T-helper 1 cell treated with Interleukin-12 subunit alpha and Interleukin-12 subunit beta and Interleukin-4 antibody, amounts not matched to agents 30 ng/mL and 1 ng/mL, for 36 hours (primary cell): ENCODE results near the gene GATB. TPM values are rescaled to one million over a fixed set of nuclear protein-coding genes. Genes with fewer than 3 reads are reported as not detected.

Experiments used
- intact Hi-C: fragments of 100-400 bp; cut with micrococcal nuclease; formaldehyde crosslinking; loops from one replicate; pipeline ENCODE4 v1.15.1; 2024
- total RNA-seq: library from RNA; stranded (reverse); gene quantifications from 2 replicates; pipeline ENCODE4 v1.2.3, GENCODE V29; 2022

Gene GATB, protein sequence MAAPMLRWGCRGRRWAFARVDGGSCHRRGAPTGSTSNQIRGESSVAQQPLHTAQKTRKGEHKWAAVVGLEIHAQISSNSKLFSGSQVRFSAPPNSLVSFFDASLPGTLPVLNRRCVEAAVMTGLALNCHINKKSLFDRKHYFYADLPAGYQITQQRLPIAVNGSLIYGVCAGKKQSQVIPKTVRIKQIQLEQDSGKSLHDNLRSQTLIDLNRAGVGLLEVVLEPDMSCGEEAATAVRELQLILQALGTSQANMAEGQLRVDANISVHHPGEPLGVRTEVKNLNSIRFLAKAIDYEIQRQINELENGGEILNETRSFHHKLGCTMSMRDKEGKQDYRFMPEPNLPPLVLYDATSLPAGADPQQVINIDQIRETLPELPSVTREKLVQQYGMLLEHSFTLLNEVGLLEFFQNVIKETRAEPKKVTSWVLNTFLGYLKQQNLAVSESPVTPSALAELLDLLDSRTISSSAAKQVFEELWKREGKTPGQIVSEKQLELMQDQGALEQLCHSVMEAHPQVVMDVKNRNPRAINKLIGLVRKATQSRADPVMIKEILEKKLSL
- total RNA-seq = 15.7 and 17.7 TPM in 2 replicates

DNA sequence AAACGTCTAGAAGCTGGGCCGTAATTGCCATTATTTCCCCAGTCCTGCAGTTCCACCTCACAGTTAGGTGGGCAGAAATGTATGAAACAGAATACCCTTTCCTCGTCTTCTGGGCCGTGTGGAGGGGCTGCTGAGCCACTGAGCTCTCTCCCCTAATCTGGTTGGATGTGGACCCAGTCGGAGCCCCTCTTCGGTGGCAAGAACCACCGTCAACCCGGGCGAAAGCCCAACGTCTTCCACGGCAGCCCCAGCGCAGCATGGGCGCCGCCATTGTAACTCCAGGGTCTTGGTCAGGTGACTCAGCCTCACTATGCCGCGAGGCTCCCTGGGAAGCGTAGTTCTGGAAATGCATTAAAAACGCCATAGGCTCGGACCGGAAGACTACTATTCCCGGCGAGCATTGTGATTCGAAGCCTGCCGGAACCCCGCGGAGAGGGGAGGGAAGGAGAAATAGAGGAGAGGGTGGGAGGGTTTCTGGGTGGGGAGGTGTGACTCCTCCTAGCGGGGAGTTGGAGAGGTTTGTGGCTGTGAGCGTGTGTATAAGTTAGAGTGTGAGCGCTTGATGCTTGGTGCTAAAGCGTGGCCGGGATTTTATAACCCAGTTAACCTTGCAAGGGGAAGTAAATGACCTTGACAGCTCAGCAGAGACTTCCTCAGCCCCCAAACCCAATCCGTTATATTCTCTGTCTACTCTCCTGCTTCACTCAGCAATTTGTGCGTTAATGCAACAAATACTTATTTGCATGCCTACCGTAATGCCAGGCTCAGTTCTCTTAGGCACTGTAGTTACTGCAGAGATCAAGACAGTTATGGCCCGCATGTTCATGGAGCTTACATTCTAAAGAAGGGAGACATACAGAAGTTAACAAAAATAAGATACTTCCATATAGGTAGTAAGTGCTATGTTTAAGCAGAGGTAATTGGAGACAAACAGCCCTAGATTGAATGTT is at the start of gene GATB:
GATB (minus strand) TSS at position 296 of the 950 bp plus-strand sequence; CDS start at position 271, 25 bp downstream.
- intact Hi-C loops = loop anchor here (1.0 to 10.0 kb wide), 19 partner anchors 253 to 1584 kb away; partner anchors contain the start of genes FBXW7, FHIP1A, LRBA and MND1

- intact Hi-C loops = no loop called here
These were observed 49.7 kb upstream of the GATB start for GRCh38 chr4:151810476-151810875.

DNA sequence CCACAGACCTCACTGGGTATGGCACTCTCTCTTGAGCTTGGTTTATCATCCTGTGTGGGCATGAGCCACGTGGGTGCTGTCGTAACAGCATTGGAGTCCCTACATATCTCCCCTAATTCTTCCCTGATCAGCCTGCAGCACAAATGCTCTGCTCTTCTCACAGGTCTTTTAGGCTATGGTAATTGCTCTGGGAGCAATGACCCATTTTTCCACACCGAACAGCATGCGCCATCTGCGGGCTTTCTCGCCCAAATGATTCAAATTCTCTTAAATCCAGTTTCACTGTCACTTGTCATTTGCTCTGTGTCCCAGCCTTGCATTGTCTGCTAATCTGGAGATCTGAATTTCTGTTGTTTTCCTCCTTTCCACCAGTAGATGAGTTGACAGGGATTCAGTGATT is 48.9 kb upstream of the GATB start:
- intact Hi-C loops = no loop called here

DNA sequence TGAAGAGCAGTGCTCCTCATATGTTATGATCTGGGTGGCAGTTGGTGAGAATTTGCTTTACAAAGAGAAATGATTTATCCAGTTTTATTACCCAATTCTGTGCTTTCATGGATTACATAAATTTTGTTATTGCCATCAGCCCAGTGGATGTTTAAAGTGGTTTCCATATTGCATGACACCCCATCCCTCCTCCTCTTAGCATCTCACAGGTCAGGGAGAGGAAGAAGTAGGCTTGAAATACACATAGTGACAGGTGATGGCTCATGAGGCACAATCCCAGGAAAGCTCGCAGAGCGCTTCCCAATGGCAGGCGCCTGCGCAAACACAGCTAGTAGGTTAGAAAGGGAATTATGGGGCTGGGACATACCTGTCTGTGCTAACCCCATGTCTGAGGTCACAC is 47.7 kb upstream of the GATB start:
- intact Hi-C loops = no loop called here

DNA sequence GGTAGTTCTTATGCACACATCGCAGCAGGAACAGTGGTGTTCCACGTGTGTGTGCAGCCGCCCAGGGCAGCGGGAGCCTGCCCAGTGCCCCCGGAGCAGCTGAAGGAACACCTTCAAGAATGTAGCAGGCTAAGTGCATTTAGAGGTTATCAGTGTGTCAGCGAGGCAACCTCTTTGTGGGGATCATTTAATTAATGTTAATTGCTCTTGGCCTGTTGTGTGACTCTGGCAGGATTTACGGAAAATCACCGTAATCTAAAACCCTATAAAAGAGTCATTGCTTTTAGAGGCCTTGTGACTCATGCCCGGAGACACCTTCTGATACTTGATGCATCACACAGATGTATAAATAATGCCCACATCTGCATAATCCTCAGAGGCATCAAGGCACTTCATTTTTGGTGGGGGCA is 47.3 kb upstream of the GATB start:
- intact Hi-C loops = no loop called here

DNA sequence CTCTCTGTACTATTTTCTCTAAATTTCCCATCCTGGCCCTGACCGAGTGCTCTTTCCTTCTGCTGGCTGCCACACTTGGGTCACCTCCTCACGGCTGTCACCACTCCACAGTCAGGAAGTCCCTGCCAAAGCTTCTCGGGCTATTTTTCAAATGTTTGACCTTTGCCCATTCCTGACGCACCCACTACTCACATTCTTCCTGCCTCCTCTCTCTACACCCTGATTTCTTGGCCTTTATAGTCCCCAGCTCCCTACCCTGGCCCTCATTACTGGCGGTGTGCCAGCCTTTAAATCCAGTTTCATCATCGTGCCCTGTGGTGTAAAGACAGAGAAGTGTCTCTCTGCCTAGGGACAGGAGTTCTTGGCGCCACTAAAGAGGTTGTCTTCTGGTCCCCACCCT is 46.4 kb upstream of the GATB start:
- intact Hi-C loops = no loop called here

GRCh38 chr4:151806511-151806927 is 45.7 kb upstream of the GATB start:
- intact Hi-C loops = no loop called here

DNA sequence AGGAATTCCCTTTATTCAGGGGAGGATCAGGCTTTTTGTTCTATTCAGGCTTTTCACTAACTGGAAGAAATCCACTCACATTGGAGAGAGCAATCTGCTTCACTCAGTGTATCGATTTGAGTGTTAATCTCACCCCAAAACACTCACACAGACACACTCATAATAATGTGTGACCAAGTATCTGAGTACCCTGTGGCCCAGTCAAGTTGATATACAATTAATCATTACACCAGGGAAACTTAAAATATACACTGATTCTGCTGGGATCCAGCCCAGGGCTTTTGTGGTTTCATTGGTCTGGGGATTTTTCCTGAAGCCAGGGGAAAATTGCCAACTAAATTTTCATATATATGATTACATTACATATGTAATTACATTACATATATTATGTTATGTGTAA is 44.0 kb upstream of the GATB start:
- intact Hi-C loops = no loop called here

DNA sequence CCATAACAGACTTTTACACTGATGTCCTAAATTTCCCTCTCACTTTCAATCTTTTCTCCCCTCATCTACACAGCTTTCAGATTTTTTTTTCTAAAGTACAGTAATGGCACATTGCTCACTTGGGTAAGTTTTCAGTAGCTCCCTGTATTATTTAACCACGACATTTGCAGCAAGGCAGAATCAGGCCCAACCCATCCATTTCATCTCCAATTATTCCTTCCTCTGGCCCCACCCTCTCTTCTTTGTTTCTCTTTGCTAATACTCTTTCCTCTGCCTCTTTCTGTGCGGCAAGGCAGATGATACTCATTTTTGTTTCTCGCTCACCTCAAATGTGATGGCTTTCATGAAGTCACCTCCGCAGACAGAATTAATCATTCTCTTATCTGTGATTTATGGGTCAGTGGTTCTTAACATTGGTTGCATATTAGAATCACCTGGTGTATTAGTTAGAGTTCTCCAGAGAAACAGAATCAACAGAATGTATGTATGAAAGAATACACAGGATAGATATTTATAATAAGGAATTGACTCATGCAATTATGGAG is 43.4 kb upstream of the GATB start:
- intact Hi-C loops = no loop called here

DNA sequence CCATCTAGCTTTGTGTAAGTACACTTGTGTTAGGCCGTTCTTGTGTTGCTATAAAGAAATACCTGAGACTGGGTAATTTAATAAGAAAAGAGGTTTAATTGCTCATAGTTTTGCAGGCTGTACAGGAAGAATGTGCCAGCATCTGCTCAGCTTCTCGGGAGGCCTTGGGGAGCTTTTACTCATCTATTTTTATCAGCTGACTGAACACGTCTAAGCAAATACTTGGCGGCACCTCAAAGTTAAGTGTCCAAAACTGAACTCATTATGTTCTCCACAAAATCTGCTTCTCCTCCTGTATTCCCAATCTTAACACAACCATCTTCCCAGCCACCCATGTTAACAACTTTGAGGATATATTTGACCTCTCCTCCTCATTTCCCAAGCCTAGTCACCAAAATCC is 42.4 kb upstream of the GATB start:
- intact Hi-C loops = no loop called here

DNA sequence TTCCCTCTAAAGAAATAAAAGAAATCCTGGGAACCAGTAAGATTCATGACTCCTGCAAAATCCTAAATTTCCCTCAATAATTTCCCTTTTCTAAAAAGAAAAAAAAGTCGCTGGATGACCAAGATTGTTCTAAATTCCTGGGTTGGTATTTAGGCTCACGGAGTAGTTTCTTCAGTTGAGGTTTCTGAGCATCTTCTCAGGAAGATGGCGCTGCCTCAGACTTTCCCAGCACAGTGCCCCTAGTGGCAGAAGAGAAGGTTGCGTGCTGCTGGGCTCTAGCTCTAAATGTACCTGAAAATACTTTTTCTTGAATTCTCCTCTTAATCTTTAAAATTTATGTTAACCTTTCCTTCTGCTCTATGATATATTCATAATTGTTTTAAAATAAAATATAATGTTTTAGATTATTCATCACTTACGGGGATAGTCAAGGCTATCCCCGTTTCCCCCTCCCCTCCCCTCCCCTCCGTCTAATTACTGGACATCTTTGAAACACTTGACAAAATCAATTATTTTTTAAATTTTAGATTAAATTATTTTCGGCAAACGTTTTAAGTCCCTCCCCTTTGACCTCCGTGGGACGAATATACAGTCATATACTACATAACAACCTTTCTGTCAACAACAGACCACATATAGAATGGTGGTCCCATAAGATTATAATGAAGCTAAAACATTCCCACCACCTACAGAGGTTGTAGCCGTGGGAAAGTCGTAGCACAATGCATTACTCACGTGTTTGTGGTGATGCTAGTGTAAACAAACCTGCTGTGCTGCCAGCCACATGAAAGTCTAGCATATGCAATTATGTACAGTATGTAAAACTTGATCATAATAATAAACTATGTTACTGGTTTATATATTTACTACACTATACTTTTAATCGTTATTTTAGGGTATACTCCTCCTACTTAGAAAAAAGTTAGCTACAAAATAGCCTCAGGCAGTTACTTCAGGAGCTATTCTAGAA is 41.0 kb upstream of the GATB start:
- intact Hi-C loops = no loop called here

- intact Hi-C loops = no loop called here
These were observed 38.7 kb upstream of the GATB start for GRCh38 chr4:151799417-151800012.

DNA sequence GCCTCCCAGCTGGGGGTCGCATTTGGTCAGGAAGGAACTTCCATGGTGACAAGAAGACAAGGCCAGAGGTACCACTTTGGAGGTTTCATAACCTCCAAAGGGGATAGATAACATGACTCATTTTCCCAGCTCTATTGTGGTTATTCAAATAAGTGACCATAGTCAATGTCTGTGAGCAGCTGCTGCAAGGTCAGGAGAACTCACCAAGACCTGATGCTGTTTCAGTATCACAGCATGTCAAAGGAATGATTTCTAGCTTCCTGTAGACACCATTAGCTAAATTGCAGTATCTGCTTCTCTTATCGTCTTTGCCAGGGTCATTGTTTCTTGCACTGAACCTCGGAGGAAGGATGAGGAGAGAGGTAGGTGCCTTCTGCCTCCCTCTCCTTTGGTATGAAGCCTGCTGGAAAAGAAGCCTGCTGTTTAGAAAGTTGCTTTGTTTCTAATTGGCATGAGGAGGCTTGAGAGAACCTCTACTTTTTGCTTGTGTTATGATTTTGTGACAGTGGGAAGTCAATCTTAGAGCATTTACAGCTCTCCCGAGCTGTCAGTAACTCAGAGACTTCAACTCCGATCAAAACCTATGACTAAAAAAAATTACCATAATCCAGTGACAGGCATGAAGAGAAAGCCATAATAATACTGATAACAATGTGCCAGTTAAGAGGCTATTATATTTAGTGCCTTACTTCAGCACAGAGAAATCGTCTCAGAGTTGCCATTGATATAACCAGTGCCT is 38.0 kb upstream of the GATB start:
- intact Hi-C loops = no loop called here

- intact Hi-C loops = no loop called here
These were observed 37.0 kb upstream of the GATB start for GRCh38 chr4:151797853-151798252.

DNA sequence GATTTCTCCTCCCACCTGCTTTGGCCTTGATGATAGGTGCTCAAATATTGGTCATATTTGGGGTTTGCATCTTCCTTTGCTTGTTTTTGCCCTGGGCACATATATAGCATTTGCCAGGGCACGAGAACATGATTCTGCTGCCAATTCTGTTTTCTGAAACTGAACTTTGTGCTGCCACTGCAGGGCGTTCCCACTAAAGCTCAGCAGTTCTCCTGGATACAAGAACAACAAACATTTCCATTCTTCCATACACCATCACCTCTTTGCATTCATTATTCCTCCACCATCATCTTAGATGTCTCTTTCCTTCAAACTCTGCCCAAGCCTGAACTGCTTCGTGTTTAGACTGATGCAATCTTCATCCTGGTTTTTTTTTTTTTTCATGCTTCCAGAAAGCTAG is 36.3 kb upstream of the GATB start:
- intact Hi-C loops = no loop called here

GRCh38 chr4:151796106-151796505 is 35.3 kb upstream of the GATB start:
- intact Hi-C loops = no loop called here

DNA sequence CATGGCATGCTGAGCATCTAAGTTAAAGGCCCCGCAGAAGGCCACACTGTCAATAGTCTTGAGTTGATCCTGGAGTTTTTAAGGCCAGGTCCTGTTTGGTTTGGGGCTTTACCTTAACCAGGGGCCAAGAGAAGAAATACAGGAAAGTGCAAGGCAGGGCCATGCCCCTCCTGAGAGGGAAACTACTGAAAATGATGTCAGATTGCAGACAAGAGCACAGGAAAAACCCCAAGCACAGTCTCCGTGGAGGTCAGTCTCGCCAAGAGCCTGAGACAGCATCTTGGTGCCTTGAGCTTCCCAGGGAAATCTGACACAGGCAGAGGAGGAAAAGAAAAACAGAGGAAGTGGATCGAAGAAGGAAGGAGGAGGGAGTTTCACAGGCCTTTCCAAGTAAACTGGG is 32.2 kb upstream of the GATB start:
- intact Hi-C loops = no loop called here

DNA sequence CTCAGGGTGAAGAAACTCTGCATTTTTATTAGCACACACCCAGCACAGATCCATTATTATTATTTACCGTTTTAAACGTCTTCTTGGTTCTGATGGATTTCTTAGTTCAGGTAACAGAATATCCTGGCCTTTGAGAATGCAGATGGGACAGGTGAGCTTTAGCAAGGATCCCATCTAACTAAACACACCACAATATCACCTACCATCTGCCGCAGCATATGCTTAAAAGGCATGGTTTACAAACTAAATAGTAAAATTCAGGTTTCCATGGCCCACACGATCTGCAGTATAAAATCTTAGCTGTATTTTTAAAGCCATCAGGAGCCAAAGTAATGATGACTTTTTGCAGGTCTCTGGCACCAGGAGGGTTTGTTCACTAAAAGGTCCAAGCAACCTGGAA is 31.7 kb upstream of the GATB start:
- intact Hi-C loops = no loop called here

DNA sequence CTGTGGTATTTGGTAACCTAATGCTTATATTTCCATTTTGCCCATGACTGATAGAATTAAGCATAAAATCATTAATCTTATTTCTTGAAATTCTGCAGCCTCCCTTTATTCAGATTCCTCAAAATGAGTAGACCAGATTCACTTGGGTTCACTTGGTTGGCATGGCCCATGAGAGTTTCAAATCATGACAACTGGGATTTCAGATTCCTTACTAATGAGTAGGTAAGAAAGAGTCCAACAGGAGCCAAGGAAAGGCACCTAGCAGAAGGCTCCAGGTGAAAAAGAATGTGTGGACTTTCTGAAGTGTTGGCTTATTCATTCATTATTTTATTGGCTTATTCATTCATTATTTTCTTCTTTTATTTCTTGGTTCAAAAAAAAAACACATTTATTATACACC is 27.2 kb upstream of the GATB start:
- intact Hi-C loops = no loop called here
